ENCODE results near the gene TLDC2. TPM values are rescaled to one million over a fixed set of nuclear protein-coding genes. Genes with fewer than 3 reads are reported as not detected.

Gene TLDC2
- total RNA-seq, 1 experiment from 2014 or later: 0.32 TPM

DNA sequence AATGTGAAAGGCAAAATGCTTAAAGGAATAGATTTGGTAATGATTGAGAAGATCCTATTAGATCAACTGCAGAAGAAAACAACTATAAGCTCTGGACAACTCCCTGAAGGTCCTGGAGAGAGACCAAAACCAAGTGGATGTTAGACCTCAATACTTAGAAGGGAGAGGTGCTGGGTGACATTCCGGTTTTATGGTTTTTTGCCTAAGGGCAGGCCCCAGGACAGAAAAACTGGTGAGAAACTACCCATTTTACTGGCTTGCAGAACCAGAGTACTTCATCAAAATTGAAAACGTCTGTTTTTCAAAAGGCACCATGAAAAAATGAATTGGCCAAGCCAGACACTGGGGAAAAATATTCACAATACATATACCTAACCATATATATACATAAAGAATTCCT, 49.3 kb downstream of the TLDC2 start:
- ChIA-PET POLR2A (no interaction called here), CTCF (no interaction called here), RAD21 (ENCODE audit: low non-redundant PET in 1 of 2, low total read pairs in 2 of 2, uncharacterized antibody in 2 of 2, unreplicated experiment in 2 of 2) (no interaction called here)
- peaks cover 0 to 13% of the 10 kb centered on the region in 2 experiments; a peak in 2 of 4 replicates for H3K4me1 ChIP-seq (ENCODE audit: control insufficient read depth in 1 of 2, insufficient read depth in 2 of 2, low read length in 2 of 2)
- BruUV-seq (replicated peaks): no TSS peak
- no peaks in the 10 kb centered on the region for H3K79me2 ChIP-seq (ENCODE audit: insufficient read depth, low read length)
- H3K27me3 ChIP-seq (ENCODE audit: insufficient read depth, low read length): no peaks in the 10 kb centered on the region
- H3K27ac ChIP-seq (ENCODE audit: low read depth, low read length): no peak overlapping the region
- no peak overlapping the region for H2AFZ ChIP-seq (ENCODE audit: low read depth, low read length, poor library complexity, severe bottlenecking)
- H3K9me3 ChIP-seq (ENCODE audit: control insufficient read depth in 1 of 2, insufficient read depth in 1 of 2, low read depth in 1 of 2, low read length in 2 of 2): no peaks in the 10 kb centered on the region
- H3K9ac ChIP-seq (ENCODE audit: low read length): no peak overlapping the region
- TF ChIP-seq EGR1 (IDR thresholded peaks at IDR 0.05; ENCODE audit: low read depth): no peak
- TF ChIP-seq RAD21 (IDR thresholded peaks at IDR 0.05; ENCODE audit: low read depth): no peak
- TF ChIP-seq, protein P1, sequence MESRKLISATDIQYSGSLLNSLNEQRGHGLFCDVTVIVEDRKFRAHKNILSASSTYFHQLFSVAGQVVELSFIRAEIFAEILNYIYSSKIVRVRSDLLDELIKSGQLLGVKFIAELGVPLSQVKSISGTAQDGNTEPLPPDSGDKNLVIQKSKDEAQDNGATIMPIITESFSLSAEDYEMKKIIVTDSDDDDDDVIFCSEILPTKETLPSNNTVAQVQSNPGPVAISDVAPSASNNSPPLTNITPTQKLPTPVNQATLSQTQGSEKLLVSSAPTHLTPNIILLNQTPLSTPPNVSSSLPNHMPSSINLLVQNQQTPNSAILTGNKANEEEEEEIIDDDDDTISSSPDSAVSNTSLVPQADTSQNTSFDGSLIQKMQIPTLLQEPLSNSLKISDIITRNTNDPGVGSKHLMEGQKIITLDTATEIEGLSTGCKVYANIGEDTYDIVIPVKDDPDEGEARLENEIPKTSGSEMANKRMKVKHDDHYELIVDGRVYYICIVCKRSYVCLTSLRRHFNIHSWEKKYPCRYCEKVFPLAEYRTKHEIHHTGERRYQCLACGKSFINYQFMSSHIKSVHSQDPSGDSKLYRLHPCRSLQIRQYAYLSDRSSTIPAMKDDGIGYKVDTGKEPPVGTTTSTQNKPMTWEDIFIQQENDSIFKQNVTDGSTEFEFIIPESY (IDR thresholded peaks at IDR 0.05; ENCODE audit: extremely low read depth, insufficient replicate concordance, low read length): no peak
- TF ChIP-seq CEBPB (IDR thresholded peaks at IDR 0.05; ENCODE audit: low read depth): no peak
- TF ChIP-seq ZNF274 (IDR thresholded peaks at IDR 0.05; ENCODE audit: low read depth, low read length): no peak
- TF ChIP-seq SP1 (IDR thresholded peaks at IDR 0.05; ENCODE audit: low read depth): no peak
- no peak for TF ChIP-seq POLR2A (IDR thresholded peaks at IDR 0.05; ENCODE audit: borderline replicate concordance, extremely low read depth, insufficient read depth, insufficient read length)
- TF ChIP-seq FOSL1 (IDR thresholded peaks at IDR 0.05; ENCODE audit: low read depth): no peak
- TF ChIP-seq, protein P2, sequence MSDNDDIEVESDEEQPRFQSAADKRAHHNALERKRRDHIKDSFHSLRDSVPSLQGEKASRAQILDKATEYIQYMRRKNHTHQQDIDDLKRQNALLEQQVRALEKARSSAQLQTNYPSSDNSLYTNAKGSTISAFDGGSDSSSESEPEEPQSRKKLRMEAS (IDR thresholded peaks at IDR 0.05): no peak
- TF ChIP-seq EZH2phosphoT487 (IDR thresholded peaks at IDR 0.05; ENCODE audit: borderline replicate concordance): no peak
- no peak for TF ChIP-seq SRF (IDR thresholded peaks at IDR 0.05; ENCODE audit: low read depth)
- no peak for TF ChIP-seq EZH2 (IDR thresholded peaks at IDR 0.05)
- no peak for TF ChIP-seq JUND (IDR thresholded peaks at IDR 0.05)
- no peak for TF ChIP-seq TCF7L2 (IDR thresholded peaks at IDR 0.05; ENCODE audit: borderline replicate concordance, extremely low read depth, insufficient read depth, insufficient read length)
- TF ChIP-seq, protein P3, sequence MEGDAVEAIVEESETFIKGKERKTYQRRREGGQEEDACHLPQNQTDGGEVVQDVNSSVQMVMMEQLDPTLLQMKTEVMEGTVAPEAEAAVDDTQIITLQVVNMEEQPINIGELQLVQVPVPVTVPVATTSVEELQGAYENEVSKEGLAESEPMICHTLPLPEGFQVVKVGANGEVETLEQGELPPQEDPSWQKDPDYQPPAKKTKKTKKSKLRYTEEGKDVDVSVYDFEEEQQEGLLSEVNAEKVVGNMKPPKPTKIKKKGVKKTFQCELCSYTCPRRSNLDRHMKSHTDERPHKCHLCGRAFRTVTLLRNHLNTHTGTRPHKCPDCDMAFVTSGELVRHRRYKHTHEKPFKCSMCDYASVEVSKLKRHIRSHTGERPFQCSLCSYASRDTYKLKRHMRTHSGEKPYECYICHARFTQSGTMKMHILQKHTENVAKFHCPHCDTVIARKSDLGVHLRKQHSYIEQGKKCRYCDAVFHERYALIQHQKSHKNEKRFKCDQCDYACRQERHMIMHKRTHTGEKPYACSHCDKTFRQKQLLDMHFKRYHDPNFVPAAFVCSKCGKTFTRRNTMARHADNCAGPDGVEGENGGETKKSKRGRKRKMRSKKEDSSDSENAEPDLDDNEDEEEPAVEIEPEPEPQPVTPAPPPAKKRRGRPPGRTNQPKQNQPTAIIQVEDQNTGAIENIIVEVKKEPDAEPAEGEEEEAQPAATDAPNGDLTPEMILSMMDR (IDR thresholded peaks at IDR 0.05 in 2 of 3, conservative IDR thresholded peaks at IDR 0.05 in 1 of 3; ENCODE audit: borderline replicate concordance in 1 of 3, insufficient read depth in 1 of 3, low read depth in 2 of 3, low read length in 2 of 3): no peak
- no peak for TF ChIP-seq YY1 (IDR thresholded peaks at IDR 0.05; ENCODE audit: extremely low read depth, insufficient replicate concordance, low read depth, low read length)
- TF ChIP-seq, protein P4, sequence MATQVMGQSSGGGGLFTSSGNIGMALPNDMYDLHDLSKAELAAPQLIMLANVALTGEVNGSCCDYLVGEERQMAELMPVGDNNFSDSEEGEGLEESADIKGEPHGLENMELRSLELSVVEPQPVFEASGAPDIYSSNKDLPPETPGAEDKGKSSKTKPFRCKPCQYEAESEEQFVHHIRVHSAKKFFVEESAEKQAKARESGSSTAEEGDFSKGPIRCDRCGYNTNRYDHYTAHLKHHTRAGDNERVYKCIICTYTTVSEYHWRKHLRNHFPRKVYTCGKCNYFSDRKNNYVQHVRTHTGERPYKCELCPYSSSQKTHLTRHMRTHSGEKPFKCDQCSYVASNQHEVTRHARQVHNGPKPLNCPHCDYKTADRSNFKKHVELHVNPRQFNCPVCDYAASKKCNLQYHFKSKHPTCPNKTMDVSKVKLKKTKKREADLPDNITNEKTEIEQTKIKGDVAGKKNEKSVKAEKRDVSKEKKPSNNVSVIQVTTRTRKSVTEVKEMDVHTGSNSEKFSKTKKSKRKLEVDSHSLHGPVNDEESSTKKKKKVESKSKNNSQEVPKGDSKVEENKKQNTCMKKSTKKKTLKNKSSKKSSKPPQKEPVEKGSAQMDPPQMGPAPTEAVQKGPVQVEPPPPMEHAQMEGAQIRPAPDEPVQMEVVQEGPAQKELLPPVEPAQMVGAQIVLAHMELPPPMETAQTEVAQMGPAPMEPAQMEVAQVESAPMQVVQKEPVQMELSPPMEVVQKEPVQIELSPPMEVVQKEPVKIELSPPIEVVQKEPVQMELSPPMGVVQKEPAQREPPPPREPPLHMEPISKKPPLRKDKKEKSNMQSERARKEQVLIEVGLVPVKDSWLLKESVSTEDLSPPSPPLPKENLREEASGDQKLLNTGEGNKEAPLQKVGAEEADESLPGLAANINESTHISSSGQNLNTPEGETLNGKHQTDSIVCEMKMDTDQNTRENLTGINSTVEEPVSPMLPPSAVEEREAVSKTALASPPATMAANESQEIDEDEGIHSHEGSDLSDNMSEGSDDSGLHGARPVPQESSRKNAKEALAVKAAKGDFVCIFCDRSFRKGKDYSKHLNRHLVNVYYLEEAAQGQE (IDR thresholded peaks at IDR 0.05; ENCODE audit: low read depth): no peak
- TF ChIP-seq ELF1 (IDR thresholded peaks at IDR 0.05; ENCODE audit: borderline replicate concordance, low read depth): no peak
- DNase-seq (ENCODE audit: low read depth, low spot score): no peak
- intact Hi-C loops (cut with micrococcal nuclease): no loop called here
- no peaks in the 10 kb centered on the region for H3K9me2 ChIP-seq (ENCODE audit: insufficient read depth)
- no peaks in the 10 kb centered on the region; a peak in 1 of 4 replicates for H3K36me3 ChIP-seq (ENCODE audit: control insufficient read depth in 1 of 2, insufficient read depth in 2 of 2, low read length in 2 of 2)
- H3K4me2 ChIP-seq (ENCODE audit: low read length): no peak overlapping the region
- H3K4me3 ChIP-seq (replicated peaks in 1 of 2; ENCODE audit: low read depth in 1 of 2, low read length in 2 of 2): no peak overlapping the region
- no peaks in the 10 kb centered on the region for H4K20me1 ChIP-seq (ENCODE audit: insufficient read depth)
- no peak for ATAC-seq
